Hepatic stellate cell (primary cell): ENCODE results near the gene GNG13.
A peak's percentile ranks its signal among the peaks of the same experiment; 100 is the strongest.
"Not testable (repeated sequence)": the region's sequence is repeated elsewhere in the genome, so short reads cannot be mapped to it uniquely, and the experiment has no call there.

Experiments
- DNase-seq: peaks from one replicate; pipeline ENCODE4 v3.0.0; 2011; ENCODE audit warnings: low spot score

GNG13 gene

DNA sequence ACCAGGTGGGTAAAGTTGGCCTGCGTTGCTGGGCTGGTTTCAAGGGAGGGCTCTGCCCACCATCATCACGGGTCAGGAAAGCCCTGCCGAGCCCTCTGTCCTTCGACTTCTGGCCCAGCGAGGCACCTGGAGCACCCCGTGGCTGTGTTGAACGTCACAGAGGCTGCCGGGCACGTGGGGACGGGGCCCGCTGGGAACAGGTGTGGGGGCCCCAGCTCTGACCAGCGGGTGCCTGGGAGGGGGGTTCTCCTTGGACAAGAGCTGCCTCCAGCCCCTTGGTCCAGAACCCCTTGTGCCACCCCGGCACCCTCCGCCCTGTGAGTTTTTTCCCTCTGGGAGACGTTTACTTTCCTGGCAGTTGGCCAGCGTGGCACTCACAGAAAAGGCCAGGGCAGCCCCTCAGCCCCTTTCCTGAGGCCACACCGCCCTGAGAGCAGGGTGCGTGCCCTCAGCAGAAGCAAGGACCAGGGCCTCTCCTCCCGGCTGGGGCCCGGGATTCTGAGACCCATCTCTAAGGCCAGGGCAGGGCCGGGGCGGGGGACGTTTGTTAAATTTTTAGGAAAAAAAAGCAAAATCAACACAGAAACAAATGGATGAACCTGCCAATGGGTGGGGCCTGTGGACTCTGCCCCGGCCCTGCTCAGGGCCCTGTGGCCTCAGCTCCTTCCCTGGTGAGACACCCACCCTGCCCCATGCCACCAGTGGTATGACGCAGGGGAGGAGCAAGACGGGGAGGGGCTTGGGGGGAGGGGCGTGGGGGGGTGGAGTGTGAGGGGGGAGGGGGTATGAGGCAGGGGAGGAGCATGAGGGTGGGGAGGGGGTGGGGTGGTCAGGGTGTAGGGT, 31.3 kb upstream of the GNG13 start:
- DNase-seq, result no peak

GRCh38 chr16:830871-831570, 30.5 kb upstream of the GNG13 start:
- DNase-seq, result no peak

DNA sequence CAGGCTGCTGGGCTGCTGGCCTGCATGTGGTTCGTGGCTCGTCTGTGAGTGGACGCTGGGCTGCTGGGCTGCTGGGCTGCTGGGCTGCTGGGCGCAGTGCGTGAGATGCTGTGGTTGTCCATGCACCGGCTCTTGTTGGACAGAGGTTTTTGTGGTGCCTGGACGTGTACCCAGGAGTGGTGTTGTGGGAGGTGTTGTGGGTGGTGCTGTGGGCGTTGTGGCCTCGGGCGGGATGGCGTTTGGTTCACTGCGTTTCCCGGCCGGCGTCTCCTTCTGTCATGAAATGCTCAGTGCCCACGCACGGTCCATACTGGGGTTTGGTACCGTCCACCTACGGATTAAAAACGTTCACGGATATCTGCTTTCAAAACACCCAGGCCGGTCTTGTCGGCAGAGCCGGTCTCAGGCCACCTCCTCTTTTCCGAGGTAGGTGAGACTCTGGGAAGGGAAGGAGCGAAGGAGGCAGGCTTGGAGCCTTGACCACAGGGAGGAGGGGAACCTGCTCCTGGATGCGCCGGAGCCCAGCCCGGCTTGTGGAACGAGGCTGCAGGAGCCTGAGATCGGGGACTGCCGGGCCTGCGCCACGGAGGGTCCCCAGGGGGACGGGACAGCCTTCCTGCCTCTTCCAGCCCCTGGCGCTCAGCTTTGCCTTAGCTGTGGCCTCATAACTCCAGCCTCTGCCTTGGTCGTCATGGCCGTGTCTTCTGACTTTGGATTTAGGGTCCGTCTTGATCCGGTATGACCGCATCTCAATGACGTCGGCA, 29.8 kb upstream of the GNG13 start:
- no peak for DNase-seq

GRCh38 chr16:828891-829290, 28.4 kb upstream of the GNG13 start:
- no peak for DNase-seq

- DNase-seq, result no peak
Measured at GRCh38 chr16:827513-827912, 27.0 kb upstream of the GNG13 start.

GRCh38 chr16:825341-826061, 25.0 kb upstream of the GNG13 start:
- DNase-seq, result peak; percentile 42

DNA sequence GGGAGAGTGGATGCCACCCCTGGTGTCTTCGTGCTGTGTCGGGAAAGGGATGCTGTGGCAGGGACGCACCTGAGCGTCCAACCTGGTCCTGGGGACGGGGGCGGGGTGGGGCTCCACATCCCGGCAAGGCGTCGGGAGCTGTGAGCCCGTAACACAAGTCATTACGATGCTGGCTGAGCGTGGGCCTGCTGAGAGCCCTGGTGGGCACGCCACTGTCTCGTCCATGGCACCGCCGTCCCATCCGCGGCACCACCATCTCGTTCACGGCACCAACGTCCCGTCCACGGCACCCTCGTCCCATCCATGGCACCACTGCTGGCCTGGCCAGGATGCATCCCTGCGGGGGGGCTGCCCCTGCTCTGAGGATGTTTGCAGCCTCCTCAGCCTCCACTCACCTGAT, 24.1 kb upstream of the GNG13 start:
- DNase-seq, result no peak

DNA sequence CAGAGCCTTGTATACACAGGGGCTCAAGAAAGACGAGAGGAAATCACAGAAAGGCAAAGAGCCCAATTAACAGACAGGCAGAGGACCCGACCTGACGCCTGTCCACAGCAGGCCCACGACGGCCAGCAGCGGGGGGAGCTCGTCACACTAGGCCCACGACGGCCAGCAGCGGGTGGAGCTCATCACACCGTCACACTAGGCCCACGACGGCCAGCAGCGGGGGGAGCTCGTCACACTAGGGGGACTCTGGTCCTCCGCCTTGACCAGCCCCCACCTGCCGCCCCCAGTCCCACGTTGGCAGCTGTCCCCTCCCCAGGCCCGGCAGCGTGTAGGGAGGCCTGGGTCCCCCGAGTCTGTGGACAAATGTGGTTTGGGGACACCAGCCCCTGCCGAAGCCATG, 23.7 kb upstream of the GNG13 start:
- DNase-seq, result no peak

- no peak for DNase-seq
Measured at GRCh38 chr16:822909-823297, 22.4 kb upstream of the GNG13 start.

DNA sequence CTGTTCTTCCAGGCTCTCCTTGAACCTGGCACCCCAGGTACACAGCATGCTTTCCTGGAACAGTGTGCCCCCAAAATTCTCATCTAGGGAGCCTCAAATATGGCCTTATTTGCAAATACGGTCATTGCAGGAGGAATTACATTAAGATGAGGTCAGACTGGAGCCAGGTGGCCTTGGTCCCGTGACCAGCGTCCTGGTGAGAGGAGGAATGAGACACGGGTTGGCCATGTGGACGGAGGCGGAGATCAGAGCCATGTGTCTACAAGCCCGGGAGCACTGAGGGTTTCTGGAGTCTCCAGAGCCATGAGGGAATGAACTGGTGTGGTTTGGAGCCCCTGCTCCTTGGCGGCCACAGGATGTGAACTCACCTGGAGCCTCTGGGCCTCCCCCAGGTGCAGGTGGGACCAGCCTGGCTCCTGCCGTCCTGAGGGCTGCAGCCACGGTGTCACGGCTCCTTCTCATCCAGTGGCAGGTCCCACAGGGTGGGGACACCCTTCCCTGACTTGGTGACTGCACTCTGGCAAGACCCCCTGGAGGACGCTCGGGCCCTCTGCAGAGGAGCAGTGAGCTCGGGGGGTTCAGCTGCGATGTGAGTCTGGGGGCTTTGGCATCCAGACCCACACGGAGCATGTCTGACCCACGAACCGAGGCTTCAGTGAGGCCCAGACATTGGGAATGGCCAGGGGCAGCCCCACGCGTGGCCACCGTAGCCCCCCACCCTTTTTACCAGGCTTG, 21.8 kb upstream of the GNG13 start:
- DNase-seq, result no peak

- no peak for DNase-seq
Measured at GRCh38 chr16:821751-822150, 21.2 kb upstream of the GNG13 start.

DNA sequence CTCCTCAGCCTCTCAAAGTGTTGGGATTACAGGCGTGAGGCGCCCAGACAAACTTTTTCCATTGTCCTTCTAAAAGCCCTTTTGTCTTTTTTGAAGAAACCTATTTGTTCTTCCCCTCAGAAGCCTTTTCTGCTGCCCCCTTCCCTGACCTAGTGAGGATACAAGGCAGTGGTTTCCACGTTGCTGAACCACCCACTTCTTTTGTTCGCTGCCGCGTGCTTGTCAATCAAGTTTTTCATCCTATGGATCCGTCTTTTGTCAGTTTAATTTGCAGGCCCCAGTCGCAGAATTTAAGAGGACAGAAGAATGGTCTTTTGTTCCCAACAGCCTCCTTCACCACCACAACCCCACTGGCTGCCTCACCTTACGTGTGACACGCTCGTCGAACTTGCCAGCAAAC, 20.2 kb upstream of the GNG13 start:
- DNase-seq, result no peak

GRCh38 chr16:820044-820408, 19.5 kb upstream of the GNG13 start:
- DNase-seq, result not testable (repeated sequence)

DNA sequence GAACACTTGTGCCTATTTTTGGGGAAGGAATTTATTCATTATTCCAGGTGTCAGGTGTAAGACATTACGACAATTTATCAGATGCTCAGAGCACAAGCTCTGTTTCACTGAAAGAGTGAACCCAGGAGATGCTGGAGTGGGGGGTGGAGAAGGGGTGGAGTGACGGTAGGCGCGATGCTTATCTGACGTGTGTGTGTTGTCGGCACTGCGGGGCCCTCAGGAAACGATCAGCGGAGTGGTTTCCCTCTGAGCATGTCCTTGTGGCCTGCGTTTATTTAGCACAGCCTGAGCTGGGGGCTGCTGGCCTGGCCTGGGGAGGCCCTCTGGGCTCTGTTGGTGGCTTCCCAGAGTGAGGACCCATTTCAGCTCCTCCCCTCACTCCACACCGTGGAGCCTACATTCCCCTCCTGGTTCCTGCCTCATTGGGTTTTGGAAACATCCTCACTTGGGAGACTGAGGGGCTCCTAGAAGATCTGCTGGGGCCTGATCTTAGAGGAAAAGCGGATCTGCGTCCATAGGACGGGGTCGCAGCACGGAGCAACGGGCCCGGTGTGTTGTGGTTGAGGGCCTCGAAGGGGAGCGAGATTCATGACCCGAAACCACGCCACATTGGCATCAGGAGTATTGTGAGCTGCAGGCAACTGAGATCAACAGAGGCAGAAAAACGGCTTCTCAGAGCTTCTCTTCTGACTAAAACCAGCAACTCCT, 19.0 kb upstream of the GNG13 start:
- DNase-seq, result no peak

DNA sequence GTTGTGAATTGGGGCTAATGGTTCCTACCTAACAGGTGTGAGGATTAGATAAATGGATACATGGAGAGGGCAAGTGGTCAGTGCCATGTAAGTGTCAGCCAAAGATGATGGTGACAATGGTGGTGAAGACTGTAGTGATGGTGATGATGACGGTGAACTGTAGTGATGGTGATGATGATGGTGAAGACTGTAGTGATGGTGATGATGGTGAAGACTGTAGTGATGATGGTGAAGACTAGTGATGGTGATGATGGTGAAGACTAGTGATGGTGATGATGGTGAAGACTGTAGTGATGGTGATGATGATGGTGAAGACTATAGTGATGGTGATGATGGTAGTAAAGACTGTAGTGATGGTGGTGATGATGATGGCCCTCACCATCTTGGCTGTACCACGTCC, 18.1 kb upstream of the GNG13 start:
- no peak for DNase-seq

GRCh38 chr16:818132-818531, 17.6 kb upstream of the GNG13 start:
- no peak for DNase-seq

DNA sequence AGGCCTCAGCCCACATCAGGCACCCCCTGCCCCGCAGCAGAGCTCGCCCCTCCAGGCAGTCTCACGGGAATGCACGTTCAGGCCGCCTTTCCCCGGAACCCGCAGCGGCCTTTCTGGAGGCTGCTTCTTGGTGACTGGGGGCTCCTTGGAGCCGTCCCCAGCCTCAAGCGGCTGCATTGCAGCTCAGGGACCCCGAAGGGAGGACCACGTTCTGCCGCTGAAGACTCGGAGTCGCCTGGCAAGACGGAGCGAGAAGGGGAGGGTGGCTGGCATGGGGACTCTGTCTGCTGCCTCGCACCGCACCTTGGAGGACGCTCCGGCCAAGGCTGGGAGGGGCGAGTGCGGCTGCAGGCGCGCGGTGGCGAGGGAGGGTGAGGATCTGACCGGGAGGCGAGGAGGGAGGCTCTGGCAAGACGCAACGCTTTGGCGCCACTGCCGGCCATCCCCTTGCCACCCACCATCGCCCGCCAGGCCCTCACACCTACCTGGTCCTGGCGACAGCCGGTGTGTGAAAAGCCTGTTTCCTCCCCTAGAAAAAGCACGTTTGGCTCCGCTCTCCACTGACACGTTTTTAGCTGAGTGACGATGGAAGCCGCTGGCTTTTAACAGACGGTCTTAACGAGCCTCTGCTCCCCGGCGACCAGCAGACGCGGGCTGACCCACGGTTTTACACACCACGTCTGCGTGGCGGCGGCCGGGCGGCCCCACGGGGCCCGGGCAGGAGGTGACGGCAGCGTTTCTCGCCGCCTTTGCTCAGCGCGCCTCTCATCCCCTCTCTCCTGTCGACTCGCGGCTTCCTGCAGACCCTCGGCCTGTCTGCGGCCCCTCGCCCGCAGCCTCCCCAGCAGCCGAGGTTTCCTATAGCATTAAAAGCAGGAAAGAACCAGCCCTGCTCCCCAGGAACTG, 16.7 kb upstream of the GNG13 start:
- DNase-seq, result no peak

DNA sequence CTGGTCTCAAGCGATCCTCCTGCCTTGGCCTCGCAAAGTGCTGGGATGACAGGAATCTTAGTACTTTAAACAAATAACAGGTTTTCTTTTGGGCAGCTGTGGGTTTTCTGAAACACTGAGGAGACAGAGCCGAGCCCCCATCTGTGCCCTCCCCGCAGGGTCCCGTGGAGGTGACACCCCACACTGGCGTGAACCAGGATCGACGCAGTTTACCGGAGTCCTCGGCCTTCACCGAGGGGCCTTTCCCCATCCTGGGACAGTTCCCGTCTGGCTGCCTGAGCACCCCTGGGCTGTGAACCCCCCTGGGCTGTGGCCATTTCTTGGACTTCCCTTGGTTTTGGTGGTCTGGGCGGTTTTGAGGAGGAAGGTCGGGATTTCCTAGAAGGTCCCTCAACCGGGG, 15.3 kb upstream of the GNG13 start:
- no peak for DNase-seq

GRCh38 chr16:814974-815373, 14.4 kb upstream of the GNG13 start:
- DNase-seq, result peak; percentile 77

DNA sequence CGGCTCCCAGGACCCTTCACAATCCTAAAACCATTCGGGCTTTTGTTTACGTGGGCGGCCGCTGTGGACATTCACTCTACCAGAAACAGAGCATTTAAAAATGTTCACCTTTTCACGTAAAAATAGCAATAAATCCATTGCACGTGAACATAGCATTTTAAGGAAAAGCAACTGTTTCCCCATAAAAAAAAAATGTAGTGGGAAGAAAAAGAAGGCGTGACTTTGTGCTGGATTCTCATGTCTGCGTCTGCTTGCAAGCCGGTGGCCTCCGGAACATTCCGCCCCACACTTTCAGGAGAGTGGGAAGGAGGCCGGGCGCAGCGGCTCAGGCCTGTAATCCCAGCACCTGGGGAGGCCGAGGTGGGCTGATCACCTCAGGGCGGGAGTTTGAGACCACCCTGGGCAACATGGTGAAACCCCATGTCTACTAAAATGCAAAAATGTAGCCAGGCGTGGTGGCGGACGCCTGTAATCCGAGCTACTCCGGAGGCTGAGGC, 13.4 kb upstream of the GNG13 start:
- DNase-seq, result no peak
